Activated CD8-positive, alpha-beta memory T cell treated with anti-CD3 and anti-CD28 coated beads, Interleukin-2, amount 50 U/mL, for 24 hours (primary cell): ENCODE measurements around the gene BLVRB.
"Not testable (repeated sequence)": the region's sequence is repeated elsewhere in the genome, so short reads cannot be mapped to it uniquely, and the experiment has no call there.

Source experiments
- DNase-seq: peaks from one replicate; pipeline ENCODE4 v3.0.0-alpha.2; 2020; ENCODE audit errors: extremely low read depth

The BLVRB gene

DNA sequence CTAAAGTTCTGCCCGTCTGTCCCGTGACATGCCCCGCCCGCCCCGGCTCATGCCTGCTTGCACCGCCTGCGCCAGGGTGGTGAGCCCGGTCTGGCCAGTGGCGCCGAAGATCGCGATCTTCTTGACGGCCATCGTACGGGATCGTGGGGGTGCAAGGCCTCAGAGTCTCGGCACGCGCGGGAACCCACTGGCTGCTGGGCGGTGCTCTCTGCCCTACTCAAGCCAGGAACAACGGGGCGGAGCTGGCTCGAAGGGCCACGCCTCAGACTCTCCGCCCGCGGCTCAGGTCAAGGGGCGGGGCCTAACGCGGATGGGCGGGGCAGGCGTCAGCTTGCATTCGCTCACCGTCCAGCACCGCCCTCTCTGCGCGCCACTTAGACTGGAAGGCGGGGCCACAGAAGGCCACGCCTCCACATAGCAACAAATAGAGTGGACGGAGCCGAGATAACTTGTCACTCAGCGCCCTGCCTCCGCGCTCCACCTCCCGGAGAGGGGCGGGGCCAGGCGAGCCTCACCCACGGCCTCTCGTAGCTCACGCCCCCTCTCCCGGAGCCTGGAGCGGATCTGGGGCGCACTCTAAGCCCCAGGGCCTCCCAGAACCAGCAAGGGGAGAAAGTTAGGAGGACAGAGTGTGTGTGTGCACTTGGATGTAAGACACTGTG is at the start of gene BLVRB:
BLVRB (minus strand) TSS at position 189 of the 662 bp plus-strand sequence; CDS start at position 132, 57 bp downstream.
- DNase-seq = peak; percentile 97

DNA sequence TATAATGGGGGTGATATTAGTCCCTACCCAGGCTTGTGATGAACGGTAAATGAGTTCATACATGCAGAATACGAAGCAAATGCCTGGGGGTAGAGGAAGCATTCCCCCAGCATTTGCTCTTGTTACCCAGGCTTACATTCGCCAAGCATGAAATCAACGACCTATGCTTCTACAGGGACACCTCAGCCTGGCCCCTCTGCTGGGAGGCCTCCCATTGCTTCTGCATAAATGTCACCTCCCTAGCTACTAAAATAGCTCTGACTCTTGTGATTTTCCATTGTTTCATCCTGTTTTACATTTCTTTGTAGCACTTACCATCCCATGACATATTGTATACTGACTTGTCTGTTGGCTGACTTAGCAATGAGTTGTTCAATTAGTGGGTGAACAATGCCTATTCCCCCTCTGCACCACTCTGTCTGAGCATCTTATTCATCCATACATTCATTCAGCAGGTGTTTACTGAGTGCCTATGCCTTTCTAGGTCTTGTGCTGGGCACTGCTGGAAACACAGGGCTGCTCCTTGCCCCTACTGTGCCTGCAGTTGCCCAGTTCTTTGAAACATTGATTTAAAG is 48.3 kb upstream of the BLVRB start:
- no peak for DNase-seq

DNA sequence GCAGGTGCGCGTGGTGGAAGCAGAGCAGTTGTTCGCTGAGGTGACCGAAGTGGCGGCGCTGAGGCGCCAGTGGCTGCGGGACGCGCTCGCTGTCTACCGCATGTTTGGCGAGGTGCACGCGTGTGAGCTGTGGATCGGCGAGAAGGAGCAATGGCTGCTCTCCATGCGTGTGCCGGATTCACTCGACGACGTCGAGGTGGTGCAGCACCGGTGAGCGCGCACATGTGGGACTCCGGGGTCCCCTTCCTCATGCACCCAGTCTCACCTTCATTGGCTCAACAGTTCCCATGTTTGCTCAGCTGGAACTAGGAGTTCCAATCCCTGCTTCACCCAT is 47.8 kb upstream of the BLVRB start:
- DNase-seq = no peak

GRCh38 chr19:40512473-40513344 is 47.2 kb upstream of the BLVRB start:
- DNase-seq = no peak

DNA sequence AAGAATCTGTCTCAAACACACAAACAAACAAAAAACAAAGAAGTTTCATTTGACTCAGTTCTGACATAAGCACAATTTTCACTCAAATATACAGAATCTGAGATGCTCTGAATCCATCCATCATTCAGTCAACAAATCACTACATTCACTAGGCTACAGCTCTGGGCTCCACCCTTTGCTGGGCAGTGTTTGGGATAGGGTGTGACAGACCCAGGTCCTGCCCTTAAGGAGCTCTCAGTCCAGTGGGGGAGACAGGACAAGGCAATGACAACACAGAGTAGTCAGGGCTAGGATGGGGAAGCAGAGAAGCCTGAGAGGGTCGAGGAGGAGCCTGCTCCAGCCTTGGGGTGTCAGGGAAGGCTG is 46.5 kb upstream of the BLVRB start:
- DNase-seq = no peak

GRCh38 chr19:40511487-40511886 is 45.9 kb upstream of the BLVRB start:
- DNase-seq = no peak

GRCh38 chr19:40510526-40511115 is 45.1 kb upstream of the BLVRB start:
- no peak for DNase-seq

DNA sequence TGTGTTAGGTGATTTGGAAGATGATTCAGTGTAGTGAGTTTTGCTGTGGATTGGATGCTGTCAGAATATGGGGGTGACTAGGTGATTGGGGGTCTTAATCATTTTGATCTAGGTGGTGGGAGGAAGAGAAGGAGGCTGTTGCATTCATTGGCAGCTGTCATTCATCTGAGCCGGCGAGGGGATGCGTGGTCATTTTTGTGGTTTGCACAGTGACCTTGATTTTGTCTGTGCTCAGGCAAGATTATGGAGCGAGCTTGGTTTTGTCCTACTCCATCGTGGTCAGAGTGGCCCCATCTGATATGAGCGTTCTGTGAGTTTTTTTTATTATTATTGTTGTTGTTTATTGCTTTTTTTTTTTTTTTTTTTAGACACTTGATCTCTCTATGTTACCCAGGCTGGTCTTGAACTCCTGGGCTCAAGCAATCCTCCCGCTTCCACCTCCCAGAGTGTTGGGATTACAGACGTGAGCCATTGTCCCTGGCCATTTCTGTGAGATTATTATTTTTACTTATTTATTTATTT is 43.3 kb upstream of the BLVRB start:
- no peak for DNase-seq

- DNase-seq = no peak
Measured at GRCh38 chr19:40507892-40508291, 42.3 kb upstream of the BLVRB start.

GRCh38 chr19:40506099-40506498 is 40.6 kb upstream of the BLVRB start:
- no peak for DNase-seq

GRCh38 chr19:40503320-40503695 is 37.8 kb upstream of the BLVRB start:
- DNase-seq = no peak

- no peak for DNase-seq
Measured at GRCh38 chr19:40502647-40503319, 37.2 kb upstream of the BLVRB start.

- no peak for DNase-seq
Measured at GRCh38 chr19:40502081-40502480, 36.5 kb upstream of the BLVRB start.

GRCh38 chr19:40501599-40501998 is 36.1 kb upstream of the BLVRB start:
- DNase-seq = no peak

DNA sequence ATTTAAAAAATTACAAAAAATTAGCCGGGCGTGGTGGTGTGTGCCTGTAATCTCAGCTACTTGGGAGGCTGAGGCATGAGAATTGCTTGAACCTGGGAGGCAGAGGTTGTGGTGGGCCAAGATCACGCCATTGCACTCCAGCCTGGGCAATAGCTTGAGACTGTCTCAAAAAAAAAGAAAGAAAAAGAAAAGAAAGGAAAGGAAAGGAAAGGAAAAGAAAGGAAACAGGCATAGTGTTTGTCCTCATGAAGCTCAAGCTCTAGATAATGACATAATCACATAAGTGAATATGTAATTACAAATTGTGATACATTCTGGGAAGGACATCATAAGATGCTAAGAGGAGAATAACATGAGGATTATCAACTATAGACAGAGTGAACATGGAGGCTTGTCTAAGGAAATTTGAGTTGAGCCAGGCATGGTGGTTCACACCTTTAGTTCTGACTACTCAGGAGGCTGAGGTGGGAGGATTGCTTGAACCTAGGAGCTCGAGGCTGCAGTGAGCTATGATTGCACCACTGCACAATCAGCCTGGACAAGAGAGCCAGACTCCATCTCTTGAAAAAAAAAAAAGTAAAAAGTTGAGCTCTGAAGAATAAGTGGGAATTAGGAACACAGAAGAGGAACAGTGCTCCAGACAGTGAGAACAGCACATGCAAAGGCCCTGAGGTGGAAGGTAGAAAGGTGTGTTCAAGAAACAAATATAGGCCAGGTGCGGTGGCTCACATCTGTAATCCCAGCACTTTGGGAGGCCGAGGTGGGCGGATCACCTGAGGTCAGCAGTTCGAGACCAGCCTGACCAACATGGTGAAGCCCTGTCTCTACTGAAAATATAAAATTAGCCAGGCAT is 35.4 kb upstream of the BLVRB start:
- not testable (repeated sequence) for DNase-seq

GRCh38 chr19:40499320-40499719 is 33.8 kb upstream of the BLVRB start:
- no peak for DNase-seq

GRCh38 chr19:40497214-40497613 is 31.7 kb upstream of the BLVRB start:
- no peak for DNase-seq

DNA sequence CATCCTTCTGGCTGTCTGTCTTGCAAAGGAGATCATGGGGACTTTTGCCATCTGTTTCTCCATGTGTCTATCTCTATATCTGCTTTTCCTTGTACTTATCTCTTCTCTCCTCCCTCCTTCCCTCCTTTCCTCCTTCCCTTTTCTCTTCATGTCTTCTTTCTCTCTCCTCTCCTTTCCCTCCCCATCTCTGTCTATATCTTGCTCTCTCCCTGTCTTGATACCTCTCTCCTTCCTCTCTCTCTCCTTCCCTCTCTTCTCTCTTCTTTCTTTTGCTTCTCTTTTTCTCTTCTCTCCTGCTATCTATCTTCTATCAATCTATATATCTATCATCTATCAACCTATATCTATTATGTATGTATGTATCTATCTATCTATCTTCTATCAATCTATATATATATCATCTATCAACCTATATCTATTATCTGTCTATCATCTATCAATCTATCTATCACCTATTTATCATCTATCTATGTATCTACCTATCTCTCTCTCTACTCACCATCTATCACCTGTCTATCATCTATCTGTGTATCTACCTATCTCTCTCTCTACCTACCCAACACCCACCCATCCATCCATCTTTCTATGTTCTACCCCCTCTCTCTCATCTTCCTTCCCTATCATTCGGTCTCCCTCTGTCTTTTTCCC is 28.8 kb upstream of the BLVRB start:
- DNase-seq = no peak

DNA sequence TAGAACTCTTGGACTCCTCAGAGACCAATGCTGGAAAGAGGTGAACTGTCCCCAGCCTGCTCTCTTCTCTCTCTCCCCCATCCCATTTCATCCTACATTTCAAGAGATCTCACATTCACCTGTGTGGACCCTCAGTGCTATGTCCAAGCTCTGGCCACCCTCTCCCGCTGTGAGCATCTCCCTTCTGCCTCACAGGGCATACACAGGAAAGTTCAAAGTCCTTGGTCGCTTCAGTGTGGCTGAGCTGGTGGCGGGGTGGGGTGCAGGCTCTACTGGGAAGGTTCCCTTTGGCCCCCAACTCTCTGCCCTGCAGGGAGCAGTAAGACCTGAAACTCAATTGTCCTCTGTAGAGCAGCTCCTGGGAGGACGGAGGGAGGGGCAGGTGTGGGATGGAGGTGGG is 28.2 kb upstream of the BLVRB start:
- no peak for DNase-seq

- no peak for DNase-seq
Measured at GRCh38 chr19:40492274-40492673, 26.7 kb upstream of the BLVRB start.

DNA sequence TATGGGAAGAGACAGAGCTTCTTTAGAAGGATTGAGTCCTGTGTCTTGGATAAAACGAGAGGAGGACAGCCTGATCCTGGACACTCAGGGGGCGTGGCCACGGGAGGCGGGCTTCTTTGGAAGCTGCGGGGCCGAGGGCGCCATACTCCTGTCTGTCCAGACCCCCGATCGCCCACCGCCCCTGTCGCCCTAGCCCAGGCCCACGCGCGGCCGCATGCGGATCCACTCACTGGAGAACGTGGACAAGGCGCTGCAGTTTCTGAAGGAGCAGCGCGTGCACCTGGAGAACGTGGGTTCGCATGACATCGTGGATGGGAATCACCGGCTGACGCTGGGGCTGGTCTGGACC is 24.3 kb upstream of the BLVRB start:
- DNase-seq = no peak
